ENCODE data around the gene PRR9. TPM values are rescaled to one million over a fixed set of nuclear protein-coding genes. Genes with fewer than 3 reads are reported as not detected.

The PRR9 gene
- total RNA-seq, 1 donor from 2014 or later: not detected

DNA sequence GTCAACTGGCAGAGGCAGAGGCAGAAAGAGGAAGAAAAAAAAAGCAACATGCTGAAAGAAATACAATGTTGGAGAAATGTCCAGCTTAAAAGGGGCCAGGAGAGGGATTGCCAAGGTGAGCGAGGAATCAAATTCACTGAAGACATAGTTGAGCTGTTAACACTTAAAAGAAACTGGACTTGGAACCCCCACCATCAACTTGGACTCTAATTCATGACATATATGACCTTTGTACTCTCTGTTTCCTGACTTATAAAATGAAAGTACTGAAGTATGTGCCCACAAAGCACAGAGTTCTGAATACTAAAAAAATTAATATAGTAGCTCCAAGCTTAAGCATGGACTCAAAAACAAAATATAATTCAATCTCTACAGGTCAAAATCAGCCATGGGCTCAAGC lies 16.1 kb downstream of the PRR9 start:
- no peak for DNase-seq
- Mint-ChIP-seq H3K9me3 (no peaks in the 10 kb centered on the region), H3K4me1 (no peaks in the 10 kb centered on the region), H3K27ac (no peak overlapping the region), H3K36me3 (ENCODE audit: low read depth) (no peaks in the 10 kb centered on the region), H3K27me3 (peaks cover 21% of the 10 kb centered on the region), H3K4me3 (no peak overlapping the region)
- intact Hi-C loops (cut with micrococcal nuclease): no loop called here
- ChIA-PET POLR2A (no interaction called here), CTCF (interaction anchor here (0.8 to 1.1 kb wide), 2 partner anchors 13 kb away, joined by 3 to 4 read pairs; no protein-coding TSS in a partner anchor)
- TF ChIP-seq, protein P1, sequence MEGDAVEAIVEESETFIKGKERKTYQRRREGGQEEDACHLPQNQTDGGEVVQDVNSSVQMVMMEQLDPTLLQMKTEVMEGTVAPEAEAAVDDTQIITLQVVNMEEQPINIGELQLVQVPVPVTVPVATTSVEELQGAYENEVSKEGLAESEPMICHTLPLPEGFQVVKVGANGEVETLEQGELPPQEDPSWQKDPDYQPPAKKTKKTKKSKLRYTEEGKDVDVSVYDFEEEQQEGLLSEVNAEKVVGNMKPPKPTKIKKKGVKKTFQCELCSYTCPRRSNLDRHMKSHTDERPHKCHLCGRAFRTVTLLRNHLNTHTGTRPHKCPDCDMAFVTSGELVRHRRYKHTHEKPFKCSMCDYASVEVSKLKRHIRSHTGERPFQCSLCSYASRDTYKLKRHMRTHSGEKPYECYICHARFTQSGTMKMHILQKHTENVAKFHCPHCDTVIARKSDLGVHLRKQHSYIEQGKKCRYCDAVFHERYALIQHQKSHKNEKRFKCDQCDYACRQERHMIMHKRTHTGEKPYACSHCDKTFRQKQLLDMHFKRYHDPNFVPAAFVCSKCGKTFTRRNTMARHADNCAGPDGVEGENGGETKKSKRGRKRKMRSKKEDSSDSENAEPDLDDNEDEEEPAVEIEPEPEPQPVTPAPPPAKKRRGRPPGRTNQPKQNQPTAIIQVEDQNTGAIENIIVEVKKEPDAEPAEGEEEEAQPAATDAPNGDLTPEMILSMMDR (IDR thresholded peaks at IDR 0.05): no peak
- no peak for ATAC-seq (ENCODE audit: low read depth)

DNA sequence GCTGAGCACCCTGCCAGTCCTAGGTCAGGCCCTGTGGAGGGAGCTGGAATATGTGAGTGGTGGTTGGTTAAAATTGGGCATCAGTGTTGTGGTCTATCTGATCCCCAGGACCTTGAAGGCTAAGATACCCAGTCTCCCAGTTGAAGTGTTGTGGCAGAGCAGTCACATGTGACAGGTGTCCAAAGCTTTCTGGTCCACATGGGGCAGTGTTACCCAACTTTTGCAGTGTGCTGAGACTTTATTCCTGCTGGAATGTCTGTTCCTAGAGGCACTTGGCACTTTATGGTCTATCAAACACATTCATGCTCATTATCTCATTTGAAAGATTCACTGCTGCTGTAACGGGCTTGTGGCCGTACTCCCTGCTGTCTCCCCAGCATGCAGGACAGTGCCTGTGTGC lies 21.1 kb downstream of the PRR9 start:
- intact Hi-C loops (cut with micrococcal nuclease): loop anchor here (2.0 kb wide), 1 partner anchor 40 kb away; no protein-coding TSS in a partner anchor
- ChIA-PET POLR2A (no interaction called here), CTCF (no interaction called here)
- TF ChIP-seq, protein P1 (IDR thresholded peaks at IDR 0.05): no peak
- DNase-seq (no peak), ATAC-seq (ENCODE audit: low read depth) (no peak)
- no peaks in the 10 kb centered on the region for H3K36me3 Mint-ChIP-seq (ENCODE audit: low read depth)
- H3K27ac Mint-ChIP-seq: no peak overlapping the region
- no peaks in the 10 kb centered on the region for H3K9me3 Mint-ChIP-seq
- no peaks in the 10 kb centered on the region for H3K4me1 Mint-ChIP-seq
- H3K27me3 Mint-ChIP-seq: peaks cover 27% of the 10 kb centered on the region
- H3K4me3 Mint-ChIP-seq: no peak overlapping the region

DNA sequence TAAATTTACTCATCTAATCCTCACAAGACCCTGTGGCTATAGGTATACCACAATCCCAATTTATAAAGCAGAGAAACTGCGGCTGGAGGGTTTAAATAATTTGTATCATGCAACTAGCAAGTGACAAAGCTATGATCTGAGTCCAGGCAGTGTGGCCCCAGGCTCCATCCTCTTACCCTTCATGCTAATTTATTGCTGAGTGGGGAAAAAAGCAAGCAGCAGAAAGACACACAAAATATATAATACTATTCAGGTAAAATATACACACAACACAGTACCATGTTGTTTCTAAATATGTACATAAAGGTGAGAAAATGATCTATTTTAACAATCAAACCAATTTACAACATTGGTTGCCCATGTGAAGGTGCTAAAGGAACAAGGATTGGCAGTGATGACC lies 24.8 kb downstream of the PRR9 start:
- no peaks in the 10 kb centered on the region for H3K4me1 Mint-ChIP-seq
- no peaks in the 10 kb centered on the region for H3K9me3 Mint-ChIP-seq
- ChIA-PET POLR2A (no interaction called here), CTCF (interaction anchor here (1.6 to 1.9 kb wide), 2 partner anchors 12 to 36 kb away, joined by 3 to 5 read pairs; no protein-coding TSS in a partner anchor)
- no peak for DNase-seq
- ATAC-seq (ENCODE audit: low read depth): no peak
- no peak overlapping the region for H3K4me3 Mint-ChIP-seq
- TF ChIP-seq, protein P1 (IDR thresholded peaks at IDR 0.05): no peak
- peaks cover 24% of the 10 kb centered on the region for H3K27me3 Mint-ChIP-seq
- H3K36me3 Mint-ChIP-seq (ENCODE audit: low read depth): no peaks in the 10 kb centered on the region
- intact Hi-C loops (cut with micrococcal nuclease): no loop called here
- H3K27ac Mint-ChIP-seq: no peak overlapping the region

DNA sequence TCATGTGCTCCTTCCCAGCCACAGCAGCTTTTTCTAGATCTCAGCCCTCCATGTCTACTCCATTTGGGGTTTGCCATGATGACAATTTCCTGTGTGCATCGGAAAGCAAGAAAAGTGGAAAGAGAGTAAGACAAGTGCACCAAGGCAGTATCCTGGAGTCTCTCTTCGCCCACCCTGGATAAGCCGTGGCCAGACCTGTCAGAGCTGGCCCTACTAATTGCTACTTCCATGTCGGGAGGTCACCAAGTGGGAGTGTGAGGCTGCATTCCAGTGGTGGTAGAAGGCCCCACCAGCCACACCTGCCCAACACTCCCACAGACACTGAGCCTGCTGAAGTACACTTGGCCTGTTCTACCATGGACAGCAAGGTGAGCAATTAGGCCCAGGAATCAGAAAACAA lies 28.1 kb downstream of the PRR9 start:
- intact Hi-C loops (cut with micrococcal nuclease): no loop called here
- peaks cover 25% of the 10 kb centered on the region for H3K27me3 Mint-ChIP-seq
- no peak overlapping the region for H3K27ac Mint-ChIP-seq

DNA sequence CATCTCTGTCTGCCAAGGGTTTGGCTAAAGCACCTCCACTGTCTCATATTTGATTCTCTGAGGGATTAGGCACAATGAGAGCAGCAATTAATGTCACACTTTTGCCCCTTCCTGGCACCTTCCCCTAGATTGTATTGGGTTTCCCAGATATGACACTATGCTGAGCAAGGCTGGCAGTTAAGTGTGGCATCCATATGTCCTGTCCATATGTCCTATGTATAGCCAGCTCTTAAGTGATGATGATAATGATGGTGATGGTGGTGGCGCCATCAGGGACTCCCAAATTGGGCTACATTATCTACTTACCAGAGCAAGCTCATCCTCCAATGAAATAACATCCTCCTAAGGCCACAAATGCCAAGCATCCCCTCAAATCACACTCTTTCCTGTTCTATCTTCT lies 28.6 kb downstream of the PRR9 start:
- intact Hi-C loops (cut with micrococcal nuclease): no loop called here
- DNase-seq: no peak
- no peaks in the 10 kb centered on the region for H3K9me3 Mint-ChIP-seq
- H3K4me3 Mint-ChIP-seq: no peak overlapping the region
- POLR2A ChIA-PET: no interaction called here
- TF ChIP-seq, protein P1 (IDR thresholded peaks at IDR 0.05): no peak
- CTCF ChIA-PET: interaction anchor here (1.0 to 1.2 kb wide), 2 partner anchors 12 to 19 kb away, joined by 3 read pairs; no protein-coding TSS in a partner anchor
- ATAC-seq (ENCODE audit: low read depth): no peak
- no peaks in the 10 kb centered on the region for H3K36me3 Mint-ChIP-seq (ENCODE audit: low read depth)
- no peak overlapping the region for H3K27ac Mint-ChIP-seq
- H3K4me1 Mint-ChIP-seq: no peaks in the 10 kb centered on the region
- H3K27me3 Mint-ChIP-seq: peaks cover 23% of the 10 kb centered on the region

More for the DNA sequence above, 28.1 kb downstream of the PRR9 start:
- Mint-ChIP-seq H3K4me3 (no peak overlapping the region), H3K36me3 (ENCODE audit: low read depth) (no peaks in the 10 kb centered on the region), H3K4me1 (no peaks in the 10 kb centered on the region), H3K9me3 (no peaks in the 10 kb centered on the region)
- CTCF ChIA-PET: no interaction called here
- POLR2A ChIA-PET: interaction anchor here (0.5 kb wide), 1 partner anchor 357 kb away, joined by 6 read pairs; no protein-coding TSS in a partner anchor
- no peak for ATAC-seq (ENCODE audit: low read depth)
- DNase-seq: no peak
- TF ChIP-seq, protein P1 (IDR thresholded peaks at IDR 0.05): no peak

Data from activated B cell treated with CpG ODN at 0.5 μM for 24 hours (primary cell).